ENCODE data around the gene SLC66A1.
A peak's percentile ranks its signal among the peaks of the same experiment; 100 is the strongest.

SLC66A1 gene

DNA sequence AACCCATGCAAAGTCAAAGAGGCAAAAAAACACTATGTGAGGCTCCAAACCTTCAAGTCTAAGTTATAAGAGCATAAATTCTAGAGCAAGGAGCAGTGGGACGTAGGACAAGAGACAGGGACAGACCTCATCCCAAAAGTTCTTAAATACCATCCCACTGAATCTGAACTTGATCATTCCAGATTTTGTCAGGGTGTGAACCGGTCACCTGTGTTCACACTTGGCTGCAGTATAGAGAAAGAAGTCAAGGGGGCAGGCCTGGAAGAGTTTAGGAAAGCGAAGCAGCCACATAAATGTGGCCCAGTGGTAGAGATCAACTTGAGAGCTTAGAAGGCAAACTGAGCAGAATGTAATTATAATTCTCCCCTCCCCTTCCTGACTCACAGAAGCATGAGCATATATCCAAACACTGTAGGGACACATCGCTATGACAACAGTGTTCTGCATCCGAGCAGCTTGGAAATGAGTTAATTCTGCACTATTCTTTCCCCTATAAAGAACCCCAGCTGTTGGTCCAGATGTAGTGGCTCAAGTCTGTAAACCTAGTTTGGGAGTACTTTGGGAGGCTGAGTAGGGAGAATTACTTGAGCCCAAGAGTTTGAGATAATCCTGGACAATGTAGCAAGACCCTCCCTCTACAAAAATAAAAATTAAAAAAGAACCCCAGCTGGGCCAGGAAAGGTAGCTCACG, 2.9 kb upstream of the SLC66A1 start:
- TF ChIP-seq CTCF (IDR thresholded peaks at IDR 0.05; ENCODE audit: low read depth, low read length): no peak
- no peak overlapping the region for H3K4me3 ChIP-seq (ENCODE audit: low read depth, low read length)

GRCh38 chr1:19310061-19310460, 2.1 kb upstream of the SLC66A1 start:
- no peak for TF ChIP-seq CTCF (IDR thresholded peaks at IDR 0.05; ENCODE audit: low read depth, low read length)

DNA sequence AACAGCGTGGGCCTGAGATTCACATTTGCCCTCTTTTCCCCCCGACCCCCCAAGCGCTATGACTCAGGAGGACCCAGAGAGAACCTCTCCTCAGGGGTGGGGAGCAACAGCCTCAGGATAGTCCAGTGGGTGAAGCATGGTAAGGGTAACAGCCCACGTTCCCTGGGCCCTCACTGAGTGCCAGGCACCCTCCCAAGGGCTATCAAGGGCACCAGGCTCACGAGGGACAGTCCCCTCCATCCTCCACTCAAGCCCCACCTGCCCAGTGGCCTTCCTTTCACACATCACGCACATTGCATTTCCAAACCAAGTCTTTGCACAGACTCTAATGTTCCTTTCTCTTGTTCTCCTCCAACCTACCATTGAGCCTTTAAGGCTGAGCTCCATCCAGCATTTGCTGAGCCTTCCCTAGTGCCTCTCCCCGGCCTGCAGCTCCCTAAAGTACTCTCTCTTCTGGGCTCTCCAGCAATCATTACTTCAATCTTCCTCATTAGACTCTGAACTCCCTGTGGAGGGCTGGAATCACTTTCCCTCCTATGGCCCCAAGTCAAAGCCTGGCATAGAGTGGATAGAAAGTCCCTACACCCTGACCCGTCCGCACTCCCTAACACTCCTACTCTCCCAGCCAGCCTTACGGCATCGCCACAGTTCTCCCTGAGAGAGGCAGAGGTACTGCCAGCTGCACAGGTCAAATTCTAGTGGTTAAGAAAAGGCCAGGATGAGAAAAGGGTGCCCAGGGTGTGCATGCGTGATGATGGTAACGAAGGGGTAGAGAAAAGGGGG, 1.2 kb upstream of the SLC66A1 start:
- peak overlapping the region; percentile 82 for H3K4me3 ChIP-seq (ENCODE audit: low read depth, low read length)
- no peak for TF ChIP-seq CTCF (IDR thresholded peaks at IDR 0.05; ENCODE audit: low read depth, low read length)

More at GRCh38 chr1:19310061-19310460, 2.1 kb upstream of the SLC66A1 start:
- H3K4me3 ChIP-seq (ENCODE audit: low read depth, low read length): no peak overlapping the region

DNA sequence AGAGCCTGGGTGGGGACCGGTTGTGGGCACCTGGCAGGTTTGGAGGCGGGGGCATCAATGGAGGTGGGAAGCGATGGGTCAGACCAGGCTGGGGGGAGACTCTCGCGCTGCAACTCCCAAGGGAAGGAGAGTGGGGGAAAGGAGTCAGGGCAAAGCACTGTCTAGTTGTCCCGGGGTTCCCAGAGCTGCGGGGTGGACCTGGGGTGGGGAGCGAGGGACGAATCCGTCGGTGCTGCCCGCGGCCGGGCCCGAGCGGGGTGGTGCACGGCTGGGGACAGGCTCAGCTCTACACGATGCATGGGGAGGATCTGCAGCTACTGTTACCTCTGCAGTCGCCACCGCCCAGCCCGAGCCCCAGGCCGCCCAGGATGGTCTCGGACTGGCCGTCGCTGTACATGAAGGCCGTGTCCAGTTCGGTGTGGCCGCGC, 609 bp upstream of the SLC66A1 start:
- H3K4me3 ChIP-seq (ENCODE audit: low read depth, low read length): peak overlapping the region; percentile 82
- TF ChIP-seq CTCF (IDR thresholded peaks at IDR 0.05; ENCODE audit: low read depth, low read length): no peak

GRCh38 chr1:19312782-19313635, 883 bp downstream of the SLC66A1 start:
- H3K4me3 ChIP-seq (ENCODE audit: low read depth, low read length): peak overlapping the region; percentile 70
- TF ChIP-seq CTCF (IDR thresholded peaks at IDR 0.05; ENCODE audit: low read depth, low read length): no peak

DNA sequence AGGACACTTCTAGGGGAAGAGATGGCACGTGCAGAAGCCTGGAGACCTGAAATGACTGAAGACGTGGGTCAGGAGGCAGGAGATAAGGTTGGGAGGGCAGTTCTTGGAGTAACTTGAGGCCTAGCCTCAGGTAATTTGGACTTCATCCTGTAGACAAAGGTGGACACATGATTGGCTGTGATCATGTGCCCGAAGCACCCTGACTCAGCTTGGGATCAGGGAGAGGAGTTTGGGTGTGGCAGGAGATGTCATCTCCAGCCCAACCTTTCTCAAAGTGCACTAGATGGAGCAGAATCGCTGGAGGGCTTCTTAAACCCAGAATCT, 1.5 kb downstream of the SLC66A1 start:
- TF ChIP-seq CTCF (IDR thresholded peaks at IDR 0.05; ENCODE audit: low read depth, low read length): no peak
- H3K4me3 ChIP-seq (ENCODE audit: low read depth, low read length): no peak overlapping the region
